SK-N-SH (cell line): ENCODE data around the gene MAGI2. TPM values are rescaled to one million over a fixed set of nuclear protein-coding genes. Genes with fewer than 3 reads are reported as not detected.

Source experiments
- CTCF ChIA-PET: fragments of 300-600, 350-600 bp; formaldehyde crosslinking; extraction: SDS; loops from one replicate; lab custom pipeline; 2021; lab: Yijun Ruan, JAX
- POLR2A ChIA-PET: fragments of 350-600 bp; sonication (Branson Sonifier 250); formaldehyde crosslinking; extraction: SDS; loops from one replicate; lab custom pipeline; 2020; ENCODE audit warnings: antibody characterized with exemption, inconsistent platforms; lab: Yijun Ruan, JAX
- DNase-seq: peaks from one replicate; pipeline ENCODE4 v3.0.0; 2012
- H2AFZ ChIP-seq: fragments of 200-600 bp; sonication (generic); 2 replicates; pipeline ENCODE4 v1.8.1; 2016; ENCODE audit warnings: antibody characterized with exemption, mild to moderate bottlenecking, low read depth
- H3F3A ChIP-seq: fragments of 200-600 bp; sonication (generic); replicated peaks from 2 replicates; pipeline ENCODE3; 2016; ENCODE audit warnings: antibody characterized with exemption, mild to moderate bottlenecking; ENCODE audit not compliant: insufficient read depth
- H3K27ac ChIP-seq, 2 experiments: fragments of 200-500 bp in 1 of 2; fragments of 200-600 bp in 1 of 2; sonication (Bioruptor generic) in 1 of 2; sonication (generic), shearing (Covaris generic) in 1 of 2; 2 replicates each; pipeline versions ENCODE4 v1.5.1 to v1.6.1; 2014 to 2016; ENCODE audit warnings: low read depth in 2 of 2, inconsistent platforms in 1 of 2, low read length in 1 of 2, mild to moderate bottlenecking in 1 of 2, mixed read lengths in 1 of 2
- H3K27me3 ChIP-seq: fragments of 200-600 bp; sonication (generic), shearing (Covaris generic); 2 replicates; pipeline ENCODE4 v1.6.1; 2016; ENCODE audit warnings: mixed run types; ENCODE audit not compliant: insufficient read depth
- H3K36me3 ChIP-seq, 2 experiments: fragments of 200-500 bp in 1 of 2; fragments of 200-600 bp in 1 of 2; sonication (Bioruptor generic) in 1 of 2; sonication (generic) in 1 of 2; replicated peaks in 1 of 2; 2 replicates each; pipeline versions ENCODE3 to v1.5.1; 2014 to 2016; ENCODE audit warnings: low read length in 1 of 2, mild to moderate bottlenecking in 1 of 2; ENCODE audit not compliant: insufficient read depth in 2 of 2, control insufficient read depth in 1 of 2
- H3K4me1 ChIP-seq, 2 experiments: fragments of 200-500 bp in 1 of 2; fragments of 200-600 bp in 1 of 2; sonication (Bioruptor generic) in 1 of 2; sonication (generic), shearing (Covaris generic) in 1 of 2; 2 replicates each; pipeline versions ENCODE4 v1.5.1 to v1.6.1; 2014 to 2016; ENCODE audit warnings: low read depth in 1 of 2, low read length in 1 of 2, mixed run types in 1 of 2; ENCODE audit not compliant: insufficient read depth in 2 of 2, control insufficient read depth in 1 of 2
- H3K4me2 ChIP-seq: fragments of 200-600 bp; sonication (generic), shearing (Covaris generic); 2 replicates; pipeline ENCODE4 v1.6.1; 2017; ENCODE audit warnings: mixed run types
- H3K4me3 ChIP-seq, 2 experiments: fragments of 200-500 bp in 1 of 2; fragments of 200-600 bp in 1 of 2; sonication (Bioruptor generic) in 1 of 2; sonication (generic), shearing (Covaris generic) in 1 of 2; 2 replicates each; pipeline versions ENCODE4 v1.5.1 to v1.8.1; 2014 to 2016; ENCODE audit warnings: low read depth in 2 of 2, inconsistent platforms in 1 of 2, low read length in 1 of 2, mild to moderate bottlenecking in 1 of 2, mixed read lengths in 1 of 2, moderate library complexity in 1 of 2
- H3K79me2 ChIP-seq: fragments of 200-600 bp; sonication (generic); 2 replicates; pipeline ENCODE4 v1.8.1; 2017; ENCODE audit warnings: mild to moderate bottlenecking; ENCODE audit not compliant: insufficient read depth
- H3K9ac ChIP-seq: fragments of 200-600 bp; sonication (generic); 2 replicates; pipeline ENCODE4 v1.6.1; 2017; ENCODE audit warnings: mixed run types
- H3K9me2 ChIP-seq: fragments of 200-600 bp; sonication (generic); 2 replicates; pipeline ENCODE4 v1.6.1; 2017; ENCODE audit warnings: mixed run types
- H3K9me3 ChIP-seq: fragments of 200-600 bp; sonication (generic); 2 replicates; pipeline ENCODE4 v1.6.1; 2017; ENCODE audit warnings: mixed run types, mild to moderate bottlenecking, moderate library complexity
- H4K20me1 ChIP-seq: fragments of 200-600 bp; sonication (generic); 2 replicates; pipeline ENCODE4 v1.6.1; 2017; ENCODE audit warnings: mild to moderate bottlenecking, mixed run types; ENCODE audit not compliant: insufficient read depth
- CHD2 ChIP-seq: fragments of 150-350 bp; IDR thresholded peaks from 2 replicates; pipeline ENCODE4 v1.6.1; 2018; ENCODE audit warnings: low read length; ENCODE audit not compliant: partially characterized antibody
- EP300 ChIP-seq, 2 experiments: IDR thresholded peaks; 2 replicates each; pipeline versions ENCODE4 v1.4.0 to v1.6.1; 2012; ENCODE audit warnings: borderline replicate concordance in 1 of 2, low read depth in 1 of 2, low read length in 1 of 2
- EZH2phosphoT487 ChIP-seq: fragments of 200-600 bp; sonication (generic); IDR thresholded peaks from 2 replicates; pipeline ENCODE4 v1.6.1; 2017; ENCODE audit warnings: low read depth, mixed run types, mild to moderate bottlenecking, antibody characterized with exemption, moderate library complexity, borderline replicate concordance
- FOSL2 ChIP-seq: IDR thresholded peaks from 2 replicates; pipeline ENCODE4 v1.4.0; 2012; ENCODE audit warnings: low read depth, mild to moderate bottlenecking, moderate library complexity, borderline replicate concordance
- FOXJ3 ChIP-seq: sonication (generic); formaldehyde crosslinking; IDR thresholded peaks from 2 replicates; pipeline ENCODE4 v1.5.1; 2020; ENCODE audit warnings: mild to moderate bottlenecking, missing genetic modification reagents
- FOXM1 ChIP-seq: IDR thresholded peaks from 2 replicates; pipeline ENCODE4 v1.4.0; 2012; ENCODE audit warnings: low read depth, mild to moderate bottlenecking
- GABPA ChIP-seq: IDR thresholded peaks from 2 replicates; pipeline ENCODE4 v1.4.0; 2012; ENCODE audit warnings: low read depth, mild to moderate bottlenecking
- MEF2A ChIP-seq: IDR thresholded peaks from 2 replicates; pipeline ENCODE4 v1.4.0; 2012; ENCODE audit warnings: low read depth, borderline replicate concordance
- MXI1 ChIP-seq: IDR thresholded peaks from 2 replicates; pipeline ENCODE4 v1.6.1; 2012; ENCODE audit warnings: mild to moderate bottlenecking, low read depth, low read length, improper control_type of control experiment
- POLR2AphosphoS5 ChIP-seq: IDR thresholded peaks from 2 replicates; pipeline ENCODE4 v1.6.1; 2012; ENCODE audit warnings: low read depth, low read length
- RFX5 ChIP-seq: IDR thresholded peaks from 2 replicates; pipeline ENCODE4 v1.6.1; 2012; ENCODE audit warnings: mild to moderate bottlenecking, improper control_type of control experiment, low read length
- SIN3A ChIP-seq: IDR thresholded peaks from 2 replicates; pipeline ENCODE4 v1.6.1; 2012; ENCODE audit warnings: low read depth, mild to moderate bottlenecking, low read length, moderate library complexity, borderline replicate concordance
- SMC3 ChIP-seq: IDR thresholded peaks from 2 replicates; pipeline ENCODE4 v1.6.1; 2012; ENCODE audit warnings: low read depth, low read length, improper control_type of control experiment
- TEAD4 ChIP-seq: IDR thresholded peaks from 2 replicates; pipeline ENCODE4 v1.4.0; 2012; ENCODE audit warnings: mild to moderate bottlenecking, borderline replicate concordance; ENCODE audit not compliant: insufficient read depth
- USF1 ChIP-seq: IDR thresholded peaks from 2 replicates; pipeline ENCODE4 v1.4.0; 2012; ENCODE audit warnings: low read depth, borderline replicate concordance
- YY1 ChIP-seq: IDR thresholded peaks from 2 replicates; pipeline ENCODE4 v1.4.0; 2012; ENCODE audit warnings: low read depth, mild to moderate bottlenecking
- WGBS: methylation state at CpG from one replicate; pipeline ENCODE4 v1.1.6; 2017; ENCODE audit warnings: low lambda C conversion rate; 5-methylcytosine and 5-hydroxymethylcytosine counted together
- polyA plus RNA-seq, 3 experiments: library from polyadenylated mRNA; depleted of rRNA; stranded (reverse); fragments of >200 nt; gene quantifications; 2 replicates each; pipeline ENCODE4 v1.2.3, GENCODE V29; 2012
- TF ChIP-seq, protein P1 (sequence below): fragments of 150-350 bp; IDR thresholded peaks from 2 replicates; pipeline ENCODE4 v1.6.1; 2017; ENCODE audit warnings: antibody characterized with exemption, low read length, low read depth, borderline replicate concordance
- TF ChIP-seq, protein P2 (sequence below): IDR thresholded peaks from 2 replicates; pipeline ENCODE4 v1.4.0; 2012; ENCODE audit warnings: low read depth
- TF ChIP-seq, protein P3 (sequence below): IDR thresholded peaks from 2 replicates; pipeline ENCODE4 v1.6.1; 2012; ENCODE audit warnings: mild to moderate bottlenecking, low read depth, low read length, moderate library complexity
- TF ChIP-seq, protein P4 (sequence below): IDR thresholded peaks from 2 replicates; pipeline ENCODE4; 2012

The MAGI2 gene
- polyA plus RNA-seq, 1 of the 3 experiments (the other 2 are of a cell fraction) = 1.1 TPM

DNA sequence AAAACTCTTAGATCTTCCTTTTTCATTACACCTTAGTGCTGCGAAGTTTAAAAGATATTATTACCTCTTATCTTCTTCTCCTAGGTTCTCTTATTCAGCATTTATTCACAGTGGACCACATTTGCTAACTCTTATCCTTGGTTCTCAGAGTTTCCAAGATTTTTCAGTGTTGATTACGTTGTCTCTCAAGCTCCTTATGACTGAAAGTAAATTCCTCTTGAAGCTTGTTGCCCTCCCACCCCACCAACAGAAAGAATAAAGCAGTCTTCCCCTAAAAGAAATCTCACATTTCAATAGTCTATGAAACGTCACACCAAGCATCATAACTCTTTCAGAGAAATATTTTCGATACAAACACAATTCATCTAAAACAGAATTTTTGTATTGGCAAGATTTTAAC, 362.5 kb downstream of the MAGI2 start:
- no peak overlapping the region for H3K4me3 ChIP-seq
- WGBS = 80% methylated on average over 4 of the region's 4 CpGs
- H3K9me2 ChIP-seq = no peaks in the 10 kb centered on the region
- no peaks in the 10 kb centered on the region for H4K20me1 ChIP-seq
- H3K79me2 ChIP-seq = no peaks in the 10 kb centered on the region
- H2AFZ ChIP-seq = no peak overlapping the region
- POLR2A ChIA-PET = no interaction called here
- no peaks in the 10 kb centered on the region for H3K27me3 ChIP-seq
- CTCF ChIA-PET = no interaction called here
- H3K36me3 ChIP-seq = peaks cover 0 to 7% of the 10 kb centered on the region in 2 experiments
- no peak for DNase-seq
- H3K4me2 ChIP-seq = no peak overlapping the region; the same call in 1 of the 2 replicates
- peaks cover 28% of the 10 kb centered on the region for H3K9me3 ChIP-seq
- 0 out of 4 replicates have a peak overlapping the region, but pooled peaks of 1 of the 2 experiments have one; percentile 30 for H3K27ac ChIP-seq
- peaks cover 0 to 12% of the 10 kb centered on the region in 2 experiments; a peak in 2 of 4 replicates for H3K4me1 ChIP-seq
- no peak for TF ChIP-seq EP300 (IDR thresholded peaks at IDR 0.05; ENCODE audit: borderline replicate concordance in 1 of 2, low read depth in 1 of 2, low read length in 1 of 2)
- no peak for TF ChIP-seq GABPA
- TF ChIP-seq, protein P1, sequence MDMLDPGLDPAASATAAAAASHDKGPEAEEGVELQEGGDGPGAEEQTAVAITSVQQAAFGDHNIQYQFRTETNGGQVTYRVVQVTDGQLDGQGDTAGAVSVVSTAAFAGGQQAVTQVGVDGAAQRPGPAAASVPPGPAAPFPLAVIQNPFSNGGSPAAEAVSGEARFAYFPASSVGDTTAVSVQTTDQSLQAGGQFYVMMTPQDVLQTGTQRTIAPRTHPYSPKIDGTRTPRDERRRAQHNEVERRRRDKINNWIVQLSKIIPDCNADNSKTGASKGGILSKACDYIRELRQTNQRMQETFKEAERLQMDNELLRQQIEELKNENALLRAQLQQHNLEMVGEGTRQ = no peak
- TF ChIP-seq USF1 = no peak
- TF ChIP-seq YY1 = no peak
- TF ChIP-seq MEF2A = no peak
- TF ChIP-seq, protein P2, sequence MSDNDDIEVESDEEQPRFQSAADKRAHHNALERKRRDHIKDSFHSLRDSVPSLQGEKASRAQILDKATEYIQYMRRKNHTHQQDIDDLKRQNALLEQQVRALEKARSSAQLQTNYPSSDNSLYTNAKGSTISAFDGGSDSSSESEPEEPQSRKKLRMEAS = no peak
- no peak for TF ChIP-seq CHD2
- H3F3A ChIP-seq = peaks cover 26% of the 10 kb centered on the region
- no peak overlapping the region for H3K9ac ChIP-seq

DNA sequence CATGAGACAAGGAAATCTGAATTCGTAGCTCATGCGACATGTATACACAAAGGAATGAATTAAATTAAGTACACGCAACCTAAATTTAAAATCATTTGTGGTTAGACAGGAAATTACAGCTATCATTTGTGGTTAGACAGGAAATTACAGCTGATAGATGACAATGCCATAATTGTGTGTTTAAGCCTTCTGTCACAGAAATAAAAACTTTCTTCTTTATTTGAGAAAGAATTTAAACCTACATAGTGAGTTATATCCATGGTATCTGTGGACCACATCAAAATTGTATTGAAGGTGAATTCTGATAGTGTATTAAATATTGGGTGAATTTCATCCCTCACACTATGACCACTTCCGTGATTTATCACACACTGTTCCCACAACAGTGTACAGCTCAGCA, 362.9 kb downstream of the MAGI2 start:
- peaks cover 0 to 12% of the 10 kb centered on the region in 2 experiments; a peak in 2 of 4 replicates for H3K4me1 ChIP-seq
- H3K4me2 ChIP-seq = no peak overlapping the region; the same call in 1 of the 2 replicates
- no peak overlapping the region for H2AFZ ChIP-seq
- CTCF ChIA-PET = interaction anchor here (0.7 to 1.0 kb wide), 3 partner anchors 13 to 28 kb away, joined by 3 read pairs; no protein-coding TSS in a partner anchor
- DNase-seq = no peak
- no peaks in the 10 kb centered on the region for H4K20me1 ChIP-seq
- 0 out of 4 replicates have a peak overlapping the region, but pooled peaks of 1 of the 2 experiments have one; percentile 30 for H3K27ac ChIP-seq
- H3K27me3 ChIP-seq = no peaks in the 10 kb centered on the region
- no peaks in the 10 kb centered on the region for H3K9me2 ChIP-seq
- no peaks in the 10 kb centered on the region for H3K79me2 ChIP-seq
- peaks cover 32% of the 10 kb centered on the region for H3K9me3 ChIP-seq
- H3K9ac ChIP-seq = no peak overlapping the region
- H3K4me3 ChIP-seq = no peak overlapping the region
- POLR2A ChIA-PET = no interaction called here
- peaks cover 0 to 7% of the 10 kb centered on the region in 2 experiments for H3K36me3 ChIP-seq
- peaks cover 21% of the 10 kb centered on the region for H3F3A ChIP-seq
- WGBS = 33% methylated on average over 4 of the region's 4 CpGs
- TF ChIP-seq SIN3A = no peak
- TF ChIP-seq RFX5 = no peak
- TF ChIP-seq, protein P3, sequence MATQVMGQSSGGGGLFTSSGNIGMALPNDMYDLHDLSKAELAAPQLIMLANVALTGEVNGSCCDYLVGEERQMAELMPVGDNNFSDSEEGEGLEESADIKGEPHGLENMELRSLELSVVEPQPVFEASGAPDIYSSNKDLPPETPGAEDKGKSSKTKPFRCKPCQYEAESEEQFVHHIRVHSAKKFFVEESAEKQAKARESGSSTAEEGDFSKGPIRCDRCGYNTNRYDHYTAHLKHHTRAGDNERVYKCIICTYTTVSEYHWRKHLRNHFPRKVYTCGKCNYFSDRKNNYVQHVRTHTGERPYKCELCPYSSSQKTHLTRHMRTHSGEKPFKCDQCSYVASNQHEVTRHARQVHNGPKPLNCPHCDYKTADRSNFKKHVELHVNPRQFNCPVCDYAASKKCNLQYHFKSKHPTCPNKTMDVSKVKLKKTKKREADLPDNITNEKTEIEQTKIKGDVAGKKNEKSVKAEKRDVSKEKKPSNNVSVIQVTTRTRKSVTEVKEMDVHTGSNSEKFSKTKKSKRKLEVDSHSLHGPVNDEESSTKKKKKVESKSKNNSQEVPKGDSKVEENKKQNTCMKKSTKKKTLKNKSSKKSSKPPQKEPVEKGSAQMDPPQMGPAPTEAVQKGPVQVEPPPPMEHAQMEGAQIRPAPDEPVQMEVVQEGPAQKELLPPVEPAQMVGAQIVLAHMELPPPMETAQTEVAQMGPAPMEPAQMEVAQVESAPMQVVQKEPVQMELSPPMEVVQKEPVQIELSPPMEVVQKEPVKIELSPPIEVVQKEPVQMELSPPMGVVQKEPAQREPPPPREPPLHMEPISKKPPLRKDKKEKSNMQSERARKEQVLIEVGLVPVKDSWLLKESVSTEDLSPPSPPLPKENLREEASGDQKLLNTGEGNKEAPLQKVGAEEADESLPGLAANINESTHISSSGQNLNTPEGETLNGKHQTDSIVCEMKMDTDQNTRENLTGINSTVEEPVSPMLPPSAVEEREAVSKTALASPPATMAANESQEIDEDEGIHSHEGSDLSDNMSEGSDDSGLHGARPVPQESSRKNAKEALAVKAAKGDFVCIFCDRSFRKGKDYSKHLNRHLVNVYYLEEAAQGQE = no peak
- no peak for TF ChIP-seq SMC3
- no peak for TF ChIP-seq USF1
- no peak for TF ChIP-seq TEAD4
- TF ChIP-seq, protein P2 = no peak
- no peak for TF ChIP-seq MXI1
- TF ChIP-seq POLR2AphosphoS5 = peak; percentile 57; the same call in 1 of the 2 replicates
- TF ChIP-seq FOSL2 = no peak
- TF ChIP-seq, protein P4, sequence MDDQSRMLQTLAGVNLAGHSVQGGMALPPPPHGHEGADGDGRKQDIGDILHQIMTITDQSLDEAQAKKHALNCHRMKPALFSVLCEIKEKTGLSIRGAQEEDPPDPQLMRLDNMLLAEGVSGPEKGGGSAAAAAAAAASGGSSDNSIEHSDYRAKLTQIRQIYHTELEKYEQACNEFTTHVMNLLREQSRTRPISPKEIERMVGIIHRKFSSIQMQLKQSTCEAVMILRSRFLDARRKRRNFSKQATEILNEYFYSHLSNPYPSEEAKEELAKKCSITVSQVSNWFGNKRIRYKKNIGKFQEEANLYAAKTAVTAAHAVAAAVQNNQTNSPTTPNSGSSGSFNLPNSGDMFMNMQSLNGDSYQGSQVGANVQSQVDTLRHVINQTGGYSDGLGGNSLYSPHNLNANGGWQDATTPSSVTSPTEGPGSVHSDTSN = peak; percentile 90
- TF ChIP-seq EZH2phosphoT487 = no peak
- TF ChIP-seq FOXM1 = no peak
- no peak for TF ChIP-seq FOXJ3 (CRISPR knock-in tag)
